Uterus (tissue), 4 donors: ENCODE results near the gene DNAJC18. TPM values are rescaled to one million over a fixed set of nuclear protein-coding genes. Genes with fewer than 3 reads are reported as not detected.

ENCODE experiments used
- DNase-seq, 2 donors: peaks; one replicate each; pipeline ENCODE4 v3.0.0-alpha.2; 2019 to 2020
- H3K27ac ChIP-seq, 2 donors: fragments of 200-600 bp; sonication (generic); 1 replicate in 1 of 2; 2 replicates in 1 of 2; pipeline ENCODE4 v1.5.1; 2016 to 2018
- H3K27me3 ChIP-seq, 2 donors: fragments of 200-600 bp; sonication (generic); one replicate each; pipeline ENCODE4 v1.5.1; 2018 to 2019; ENCODE audit warnings: control low read depth in 1 of 2
- H3K36me3 ChIP-seq, 2 donors: fragments of 200-600 bp; sonication (generic); one replicate each; pipeline ENCODE4 v1.5.1; 2019; ENCODE audit warnings: control low read depth in 1 of 2
- H3K4me1 ChIP-seq, 2 donors: fragments of 200-600 bp; sonication (generic); one replicate each; pipeline ENCODE4 v1.5.1; 2018 to 2019; ENCODE audit warnings: control low read depth in 1 of 2
- H3K4me3 ChIP-seq, 2 donors: fragments of 200-600 bp; sonication (generic); 1 replicate in 1 of 2; 2 replicates in 1 of 2; pipeline ENCODE4 v1.5.1; 2018 to 2019; ENCODE audit warnings: mild to moderate bottlenecking in 1 of 2
- H3K9me3 ChIP-seq, 2 donors: fragments of 200-600 bp; sonication (generic); one replicate each; pipeline ENCODE4 v1.5.1; 2019; ENCODE audit warnings: control low read depth in 1 of 2
- POLR2A ChIP-seq, 2 donors: fragments of 450-650 bp; IDR thresholded peaks; one replicate each; pipeline ENCODE4 v1.6.1; 2016; ENCODE audit warnings: antibody characterized with exemption in 2 of 2, mild to moderate bottlenecking in 1 of 2, moderate library complexity in 1 of 2
- intact Hi-C: fragments of 100-400 bp; cut with DNase I; formaldehyde crosslinking; loops from one replicate; pipeline ENCODE4 v1.15.1; 2023; ENCODE audit warnings: low total_unique reads
- total RNA-seq, 4 donors: library from RNA; depleted of rRNA in 3 of 4; stranded (reverse); fragments of >200 nt in 3 of 4; gene quantifications; one replicate each; pipeline versions ENCODE4 v1.1.0 to v1.2.4, GENCODE V29; 2014 to 2023
- TF ChIP-seq, protein P1 (sequence below), 4 experiments: fragments of 200-600 bp in 2 of 4; fragments of 450-650 bp in 2 of 4; sonication (generic) in 2 of 4; IDR thresholded peaks; one replicate each; pipeline ENCODE4 v1.5.1; 2016 to 2019; ENCODE audit warnings: antibody characterized with exemption in 4 of 4, mild to moderate bottlenecking in 2 of 4, moderate library complexity in 1 of 4
- donor health status: DM: yes; HTN: yes; CAD: no.

DNAJC18 gene
- total RNA-seq, 4 donors from 2014 or later, result 3.1 to 21.6 (median 12.6) TPM

GRCh38 chr5:139438707-139439012, 665 bp downstream of the DNAJC18 start:
- H3K9me3 ChIP-seq, result no peaks in the 10 kb centered on the region
- intact Hi-C loops, result no loop called here
- no peaks in the 10 kb centered on the region for H3K27me3 ChIP-seq
- DNase-seq, result no peak
- H3K36me3 ChIP-seq, result no peaks in the 10 kb centered on the region
- peak overlapping the region; percentile 94 to 98 for H3K27ac ChIP-seq
- peak overlapping the region; percentile 87 to 92 for H3K4me3 ChIP-seq
- H3K4me1 ChIP-seq, result no peaks in the 10 kb centered on the region
- TF ChIP-seq POLR2A (IDR thresholded peaks at IDR 0.05), result no peak
- TF ChIP-seq, protein P1, sequence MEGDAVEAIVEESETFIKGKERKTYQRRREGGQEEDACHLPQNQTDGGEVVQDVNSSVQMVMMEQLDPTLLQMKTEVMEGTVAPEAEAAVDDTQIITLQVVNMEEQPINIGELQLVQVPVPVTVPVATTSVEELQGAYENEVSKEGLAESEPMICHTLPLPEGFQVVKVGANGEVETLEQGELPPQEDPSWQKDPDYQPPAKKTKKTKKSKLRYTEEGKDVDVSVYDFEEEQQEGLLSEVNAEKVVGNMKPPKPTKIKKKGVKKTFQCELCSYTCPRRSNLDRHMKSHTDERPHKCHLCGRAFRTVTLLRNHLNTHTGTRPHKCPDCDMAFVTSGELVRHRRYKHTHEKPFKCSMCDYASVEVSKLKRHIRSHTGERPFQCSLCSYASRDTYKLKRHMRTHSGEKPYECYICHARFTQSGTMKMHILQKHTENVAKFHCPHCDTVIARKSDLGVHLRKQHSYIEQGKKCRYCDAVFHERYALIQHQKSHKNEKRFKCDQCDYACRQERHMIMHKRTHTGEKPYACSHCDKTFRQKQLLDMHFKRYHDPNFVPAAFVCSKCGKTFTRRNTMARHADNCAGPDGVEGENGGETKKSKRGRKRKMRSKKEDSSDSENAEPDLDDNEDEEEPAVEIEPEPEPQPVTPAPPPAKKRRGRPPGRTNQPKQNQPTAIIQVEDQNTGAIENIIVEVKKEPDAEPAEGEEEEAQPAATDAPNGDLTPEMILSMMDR (IDR thresholded peaks at IDR 0.05), result no peak

DNA sequence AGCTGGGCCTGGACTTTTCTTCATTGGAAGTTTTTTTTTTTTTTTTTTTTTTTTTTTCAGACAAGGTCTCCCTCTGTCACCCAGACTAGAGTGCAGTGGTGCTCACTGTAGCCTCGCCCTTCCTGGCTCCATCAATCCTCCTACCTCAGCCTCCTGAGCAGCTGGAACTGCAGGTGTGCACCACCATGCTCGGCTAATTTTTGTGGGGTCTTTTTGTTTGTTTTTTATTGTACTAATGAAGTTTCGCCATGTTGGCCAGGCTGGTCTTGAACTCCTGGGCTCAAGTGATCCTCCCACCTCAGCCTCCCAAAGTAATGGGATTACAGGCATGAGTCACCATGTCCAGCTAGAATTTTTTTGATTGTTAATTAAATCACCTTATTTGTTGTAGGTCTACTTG, 3.6 kb downstream of the DNAJC18 start:
- no peak for TF ChIP-seq POLR2A (IDR thresholded peaks at IDR 0.05)
- TF ChIP-seq, protein P1 (IDR thresholded peaks at IDR 0.05), result no peak
- Histone ChIP-seq H3K27ac (no peak overlapping the region), H3K36me3 (no peaks in the 10 kb centered on the region), H3K4me1 (no peaks in the 10 kb centered on the region), H3K27me3 (no peaks in the 10 kb centered on the region), H3K9me3 (no peaks in the 10 kb centered on the region), H3K4me3 (no peak overlapping the region)
- DNase-seq, result no peak
- intact Hi-C loops, result no loop called here

GRCh38 chr5:139431706-139432105, 7.6 kb downstream of the DNAJC18 start:
- TF ChIP-seq, protein P1 (IDR thresholded peaks at IDR 0.05), result no peak
- TF ChIP-seq POLR2A (IDR thresholded peaks at IDR 0.05), result no peak
- Histone ChIP-seq H3K27ac (no peak overlapping the region), H3K9me3 (no peaks in the 10 kb centered on the region), H3K27me3 (no peaks in the 10 kb centered on the region), H3K36me3 (no peaks in the 10 kb centered on the region), H3K4me3 (no peak overlapping the region), H3K4me1 (no peaks in the 10 kb centered on the region)
- DNase-seq, result no peak
- intact Hi-C loops, result no loop called here

- TF ChIP-seq, protein P1 (IDR thresholded peaks at IDR 0.05), result no peak
- no peak for TF ChIP-seq POLR2A (IDR thresholded peaks at IDR 0.05)
- H3K27ac ChIP-seq, result no peak overlapping the region
- DNase-seq, result no peak
- intact Hi-C loops, result no loop called here
- no peaks in the 10 kb centered on the region for H3K27me3 ChIP-seq
- H3K4me3 ChIP-seq, result no peak overlapping the region
- no peaks in the 10 kb centered on the region for H3K4me1 ChIP-seq
- H3K9me3 ChIP-seq, result no peaks in the 10 kb centered on the region
- H3K36me3 ChIP-seq, result no peaks in the 10 kb centered on the region
Observed at GRCh38 chr5:139430015-139430414, 9.3 kb downstream of the DNAJC18 start.

GRCh38 chr5:139426203-139426885, 13.0 kb downstream of the DNAJC18 start:
- no peaks in the 10 kb centered on the region for H3K9me3 ChIP-seq

More at GRCh38 chr5:139426203-139426885, 13.0 kb downstream of the DNAJC18 start:
- Histone ChIP-seq H3K27me3 (no peaks in the 10 kb centered on the region), H3K27ac (no peak overlapping the region), H3K4me1 (no peaks in the 10 kb centered on the region), H3K4me3 (no peak overlapping the region), H3K36me3 (no peaks in the 10 kb centered on the region)
- TF ChIP-seq POLR2A (IDR thresholded peaks at IDR 0.05), result no peak
- TF ChIP-seq, protein P1 (IDR thresholded peaks at IDR 0.05), result no peak
- DNase-seq, result no peak
- intact Hi-C loops, result loop anchor here (10.0 kb wide), 1 partner anchor 338 kb away; no protein-coding TSS in a partner anchor
